Spleen (tissue), 7 donors: ENCODE measurements around the gene KISS1R.

ENCODE experiments used
- POLR2A ChIP-seq, 3 donors: fragments of 450-650 bp; IDR thresholded peaks; one replicate each; pipeline ENCODE4 v1.5.1; 2017; ENCODE audit warnings: antibody characterized with exemption in 3 of 3, mild to moderate bottlenecking in 1 of 3
- POLR2AphosphoS5 ChIP-seq, 3 donors: sonication (generic); formaldehyde crosslinking; IDR thresholded peaks; one replicate each; pipeline ENCODE4 v1.5.1; 2017; ENCODE audit warnings: antibody characterized with exemption in 3 of 3
- TF ChIP-seq, protein P1 (sequence below), 11 experiments: fragments of 200-600 bp in 7 of 11; fragments of 450-650 bp in 4 of 11; sonication (generic) in 4 of 11; IDR thresholded peaks in 8 of 11; conservative IDR thresholded peaks in 3 of 11; 1 replicate in 7 of 11; 2 replicates in 4 of 11; pipeline versions ENCODE4 v1.4.0 to v1.8.0; 2016 to 2021; ENCODE audit warnings: antibody characterized with exemption in 11 of 11, inconsistent platforms in 4 of 11, mild to moderate bottlenecking in 1 of 11
- donor health status: DM: no; HTN: no; CAD: no; lungs with moderate emphysema.
- donor health status: DM: no; HTN: no; CAD: no.
- donor health status: DM: no; HTN: no; CAD: no.

DNA sequence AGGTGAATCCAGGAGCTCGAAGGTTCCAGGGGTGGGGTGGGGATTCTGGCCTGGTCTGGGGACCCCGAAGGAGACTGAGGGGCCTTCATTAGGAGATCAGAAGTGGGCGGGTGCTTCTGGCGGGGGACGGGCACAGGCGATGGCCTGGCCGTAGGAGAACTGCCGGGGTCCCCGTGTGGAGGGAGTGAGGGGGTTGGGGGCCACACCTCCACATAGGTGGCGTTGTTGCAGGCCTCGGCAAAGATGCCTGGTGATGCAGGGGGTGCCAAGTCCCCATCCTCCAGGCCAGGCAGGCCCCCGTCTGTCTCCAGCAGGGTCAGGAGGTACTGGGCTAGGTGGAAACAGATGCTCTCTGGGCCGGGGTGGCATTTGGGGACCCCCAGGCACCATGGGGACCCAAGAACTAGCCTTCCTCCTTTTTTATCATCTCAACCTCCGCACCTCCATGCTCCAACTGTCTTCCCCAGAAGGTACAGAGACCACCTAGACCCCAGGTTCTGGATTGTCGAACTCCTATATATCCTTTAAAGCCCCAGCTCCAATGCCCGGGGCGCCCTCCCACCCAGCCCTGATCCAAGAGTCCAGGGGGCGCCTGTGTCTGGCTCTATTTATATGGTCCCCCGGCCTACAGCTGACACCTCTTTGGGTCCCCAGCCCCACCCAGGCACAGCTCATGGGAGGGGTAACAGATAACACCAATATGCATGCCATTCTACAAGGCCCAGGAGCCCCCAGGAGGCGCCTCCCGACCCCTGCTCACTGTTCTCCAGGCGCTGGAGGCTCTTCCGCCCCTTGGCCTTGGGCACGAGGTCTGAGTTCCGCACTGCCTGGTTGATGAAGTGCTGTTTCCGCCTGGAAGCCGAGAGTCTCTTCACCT lies 15.7 kb upstream of the KISS1R start:
- peak in 1 of 3 donors; percentile 51 for TF ChIP-seq POLR2AphosphoS5 (IDR thresholded peaks at IDR 0.05)
- TF ChIP-seq, protein P1, sequence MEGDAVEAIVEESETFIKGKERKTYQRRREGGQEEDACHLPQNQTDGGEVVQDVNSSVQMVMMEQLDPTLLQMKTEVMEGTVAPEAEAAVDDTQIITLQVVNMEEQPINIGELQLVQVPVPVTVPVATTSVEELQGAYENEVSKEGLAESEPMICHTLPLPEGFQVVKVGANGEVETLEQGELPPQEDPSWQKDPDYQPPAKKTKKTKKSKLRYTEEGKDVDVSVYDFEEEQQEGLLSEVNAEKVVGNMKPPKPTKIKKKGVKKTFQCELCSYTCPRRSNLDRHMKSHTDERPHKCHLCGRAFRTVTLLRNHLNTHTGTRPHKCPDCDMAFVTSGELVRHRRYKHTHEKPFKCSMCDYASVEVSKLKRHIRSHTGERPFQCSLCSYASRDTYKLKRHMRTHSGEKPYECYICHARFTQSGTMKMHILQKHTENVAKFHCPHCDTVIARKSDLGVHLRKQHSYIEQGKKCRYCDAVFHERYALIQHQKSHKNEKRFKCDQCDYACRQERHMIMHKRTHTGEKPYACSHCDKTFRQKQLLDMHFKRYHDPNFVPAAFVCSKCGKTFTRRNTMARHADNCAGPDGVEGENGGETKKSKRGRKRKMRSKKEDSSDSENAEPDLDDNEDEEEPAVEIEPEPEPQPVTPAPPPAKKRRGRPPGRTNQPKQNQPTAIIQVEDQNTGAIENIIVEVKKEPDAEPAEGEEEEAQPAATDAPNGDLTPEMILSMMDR (IDR thresholded peaks at IDR 0.05 in 8 of 11, conservative IDR thresholded peaks at IDR 0.05 in 3 of 11), result no peak
- TF ChIP-seq POLR2A (IDR thresholded peaks at IDR 0.05), result no peak
